ENCODE results near the gene VGLL2.
"Not testable (repeated sequence)": the region's sequence is repeated elsewhere in the genome, so short reads cannot be mapped to it uniquely, and the experiment has no call there.

Gene VGLL2

GRCh38 chr6:117265410-117266256 lies at the start of gene VGLL2:
VGLL2 (plus strand) TSS chr6:117265558; CDS start chr6:117265764, 206 bp downstream.
- DNase-seq (ENCODE audit: low read depth, low spot score), result no peak
- H3K27ac ChIP-seq, result no peak within 1 kb of the TSS

DNA sequence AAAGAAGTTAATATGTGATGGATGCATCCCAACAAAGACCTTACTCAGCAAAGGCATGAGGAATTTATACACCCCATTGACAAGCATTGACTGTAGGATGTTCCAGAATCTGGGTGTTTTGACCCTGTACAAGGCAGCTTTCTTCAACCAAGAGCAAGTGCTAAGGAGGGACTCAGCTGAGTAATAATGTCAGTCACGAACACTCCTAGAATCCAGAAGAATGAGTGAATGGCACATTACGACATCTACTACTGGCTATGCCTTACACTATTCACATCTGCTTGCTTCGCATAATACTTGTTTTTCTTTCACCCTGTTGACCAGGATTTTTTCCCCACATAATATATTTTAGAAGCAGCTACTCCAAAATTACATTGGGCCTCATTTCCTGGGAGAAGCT lies 42.5 kb upstream of the VGLL2 start:
- H3K27ac ChIP-seq, result no peak overlapping the region
- no peak for DNase-seq (ENCODE audit: low read depth, low spot score)

DNA sequence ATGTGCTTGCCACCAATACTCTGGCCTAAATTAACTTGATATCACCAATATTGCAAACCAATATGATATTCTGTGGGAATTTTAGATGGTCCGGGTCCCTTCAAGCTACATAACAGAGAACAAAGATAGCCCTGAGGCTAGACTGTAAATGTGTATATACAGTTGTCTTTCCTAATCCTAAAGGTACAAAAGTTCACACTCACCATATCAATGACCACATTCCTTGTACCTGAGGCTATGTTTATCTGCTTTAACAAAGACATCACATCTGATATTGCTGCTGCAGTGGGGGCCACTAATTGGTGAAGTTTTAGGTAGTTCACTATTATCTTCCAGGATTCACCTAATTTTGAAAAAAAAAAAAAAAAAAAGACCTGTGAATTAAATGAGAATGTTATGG lies 38.6 kb upstream of the VGLL2 start:
- DNase-seq (ENCODE audit: low read depth, low spot score), result no peak
- H3K27ac ChIP-seq, result no peak overlapping the region

- DNase-seq (ENCODE audit: low read depth, low spot score), result no peak
- no peak overlapping the region for H3K27ac ChIP-seq
These were observed 38.0 kb upstream of the VGLL2 start for GRCh38 chr6:117227245-117227962.

GRCh38 chr6:117228202-117228601 lies 37.2 kb upstream of the VGLL2 start:
- H3K27ac ChIP-seq, result no peak overlapping the region
- DNase-seq (ENCODE audit: low read depth, low spot score), result no peak

- DNase-seq (ENCODE audit: low read depth, low spot score), result no peak
- H3K27ac ChIP-seq, result no peak overlapping the region
These were observed 35.5 kb upstream of the VGLL2 start for GRCh38 chr6:117229870-117230269.

DNA sequence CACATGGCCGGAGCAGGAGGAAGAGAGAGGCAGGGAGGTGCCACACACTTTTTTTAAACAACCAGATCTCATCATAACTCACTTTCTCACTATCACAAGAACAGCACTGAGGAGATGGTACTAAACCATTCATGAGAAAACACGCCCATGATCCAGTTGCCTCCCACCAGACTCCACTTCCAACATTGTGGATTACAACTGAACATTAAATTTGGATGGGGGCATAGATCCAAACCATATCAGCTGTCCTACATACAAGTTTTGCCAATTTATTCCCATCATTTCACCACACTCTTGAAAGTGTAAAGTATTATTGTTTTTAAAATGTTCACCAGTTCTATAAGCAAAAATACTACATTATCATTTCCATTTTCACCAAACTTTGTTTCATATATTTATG lies 33.9 kb upstream of the VGLL2 start:
- no peak for DNase-seq (ENCODE audit: low read depth, low spot score)
- no peak overlapping the region for H3K27ac ChIP-seq

GRCh38 chr6:117232196-117232595 lies 33.2 kb upstream of the VGLL2 start:
- H3K27ac ChIP-seq, result no peak overlapping the region
- no peak for DNase-seq (ENCODE audit: low read depth, low spot score)

DNA sequence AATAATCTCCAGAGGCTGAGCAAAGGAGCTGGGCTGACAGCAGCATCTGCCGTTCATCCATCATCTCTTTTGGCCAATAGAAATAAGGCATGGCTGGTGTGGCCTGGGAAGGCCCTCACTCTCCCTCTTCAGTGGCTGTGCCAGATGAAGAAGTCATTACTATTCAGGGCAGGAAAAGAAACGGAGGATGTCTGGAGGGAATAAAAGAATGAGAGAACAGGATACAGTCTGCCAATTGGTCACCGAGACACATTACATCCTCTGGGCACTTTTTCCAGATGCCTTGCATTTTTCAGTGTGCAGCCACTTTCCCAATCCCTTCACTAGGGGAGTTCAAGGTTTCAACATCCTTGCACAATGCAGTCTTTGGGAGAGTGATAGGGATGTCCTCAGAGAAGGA lies 32.2 kb upstream of the VGLL2 start:
- DNase-seq (ENCODE audit: low read depth, low spot score), result no peak
- H3K27ac ChIP-seq, result no peak overlapping the region

GRCh38 chr6:117237561-117237960 lies 27.8 kb upstream of the VGLL2 start:
- no peak for DNase-seq (ENCODE audit: low read depth, low spot score)
- H3K27ac ChIP-seq, result no peak overlapping the region

DNA sequence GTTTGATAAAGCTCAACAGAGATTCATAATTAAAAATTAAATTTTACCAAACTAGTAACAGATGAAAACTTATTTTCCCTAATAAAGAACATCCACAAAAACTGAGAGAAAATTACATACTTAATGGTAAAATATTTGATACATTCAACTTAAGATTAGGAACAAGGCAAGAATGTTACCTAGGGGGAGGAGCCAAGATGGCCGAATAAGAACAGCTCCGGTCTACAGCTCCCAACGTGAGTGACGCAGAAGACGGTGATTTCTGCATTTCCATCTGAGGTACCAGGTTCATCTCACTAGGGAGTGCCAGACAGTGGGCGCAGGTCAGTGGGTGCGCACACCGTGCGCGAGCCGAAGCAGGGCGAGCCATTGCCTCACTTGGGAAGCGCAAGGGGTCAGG lies 20.8 kb upstream of the VGLL2 start:
- H3K27ac ChIP-seq; DNase-seq (ENCODE audit: low read depth, low spot score): not testable (repeated sequence)

- not testable (repeated sequence) for DNase-seq (ENCODE audit: low read depth, low spot score); H3K27ac ChIP-seq
These were observed 20.4 kb upstream of the VGLL2 start for GRCh38 chr6:117244979-117245378.

GRCh38 chr6:117253785-117254184 lies 11.6 kb upstream of the VGLL2 start:
- no peak for DNase-seq (ENCODE audit: low read depth, low spot score)
- H3K27ac ChIP-seq, result no peak overlapping the region

GRCh38 chr6:117262799-117263198 lies 2.6 kb upstream of the VGLL2 start:
- DNase-seq (ENCODE audit: low read depth, low spot score), result no peak
- H3K27ac ChIP-seq, result no peak overlapping the region

- no peak for DNase-seq (ENCODE audit: low read depth, low spot score)
- no peak overlapping the region for H3K27ac ChIP-seq
These were observed 1.9 kb upstream of the VGLL2 start for GRCh38 chr6:117263353-117263927.

DNA sequence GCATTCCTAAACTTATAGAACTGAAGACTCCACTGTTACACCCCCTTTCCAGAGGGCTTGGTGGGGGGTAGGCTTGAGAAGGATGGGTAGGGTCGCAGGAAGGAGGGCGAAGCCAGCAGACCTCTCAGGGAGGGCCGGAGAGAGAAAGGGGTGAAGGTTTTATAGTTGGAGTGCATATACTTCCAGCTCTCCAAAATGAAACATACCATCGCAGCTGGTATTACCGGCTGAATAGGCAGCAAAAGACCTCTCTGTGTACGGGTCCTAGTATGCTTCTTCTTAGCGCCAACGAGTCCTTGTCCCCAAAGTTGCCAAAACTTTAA lies 1.0 kb upstream of the VGLL2 start:
- H3K27ac ChIP-seq, result no peak overlapping the region
- no peak for DNase-seq (ENCODE audit: low read depth, low spot score)

DNA sequence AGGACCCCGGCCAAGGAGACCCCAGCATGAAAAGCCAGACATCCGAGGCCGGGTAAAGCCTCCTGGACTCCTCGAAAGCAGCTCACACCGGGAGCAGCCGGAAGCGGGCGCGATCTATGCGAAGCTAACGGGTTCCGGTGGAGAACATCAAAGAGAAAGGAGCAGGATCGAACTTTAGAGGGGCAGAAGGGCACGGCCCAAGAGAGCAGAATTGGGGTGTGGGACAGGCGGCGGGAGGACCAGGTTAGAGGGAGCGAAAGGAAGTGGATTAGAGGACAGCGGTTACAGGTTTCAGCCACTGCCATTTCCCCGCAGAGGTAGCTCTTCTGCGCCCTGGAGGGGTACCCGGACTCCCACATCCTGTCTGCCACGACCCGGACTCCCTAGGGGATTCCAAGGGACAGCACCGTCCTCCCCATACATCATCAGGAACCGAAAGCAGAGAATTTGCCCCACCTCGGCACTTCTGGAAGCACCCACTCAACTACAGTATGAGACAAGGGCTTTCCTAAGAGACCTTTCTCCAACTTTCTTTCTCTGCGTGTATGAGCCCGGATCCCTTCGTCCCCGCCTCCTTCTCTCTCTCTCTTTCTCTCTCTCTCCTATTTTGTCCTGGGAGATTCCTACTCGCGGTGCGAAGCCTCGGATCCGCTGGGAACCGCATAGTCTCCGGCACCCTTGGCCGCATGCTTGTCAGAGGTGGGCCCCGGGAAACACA lies 507 bp upstream of the VGLL2 start:
- no peak overlapping the region for H3K27ac ChIP-seq
- no peak for DNase-seq (ENCODE audit: low read depth, low spot score)

DNA sequence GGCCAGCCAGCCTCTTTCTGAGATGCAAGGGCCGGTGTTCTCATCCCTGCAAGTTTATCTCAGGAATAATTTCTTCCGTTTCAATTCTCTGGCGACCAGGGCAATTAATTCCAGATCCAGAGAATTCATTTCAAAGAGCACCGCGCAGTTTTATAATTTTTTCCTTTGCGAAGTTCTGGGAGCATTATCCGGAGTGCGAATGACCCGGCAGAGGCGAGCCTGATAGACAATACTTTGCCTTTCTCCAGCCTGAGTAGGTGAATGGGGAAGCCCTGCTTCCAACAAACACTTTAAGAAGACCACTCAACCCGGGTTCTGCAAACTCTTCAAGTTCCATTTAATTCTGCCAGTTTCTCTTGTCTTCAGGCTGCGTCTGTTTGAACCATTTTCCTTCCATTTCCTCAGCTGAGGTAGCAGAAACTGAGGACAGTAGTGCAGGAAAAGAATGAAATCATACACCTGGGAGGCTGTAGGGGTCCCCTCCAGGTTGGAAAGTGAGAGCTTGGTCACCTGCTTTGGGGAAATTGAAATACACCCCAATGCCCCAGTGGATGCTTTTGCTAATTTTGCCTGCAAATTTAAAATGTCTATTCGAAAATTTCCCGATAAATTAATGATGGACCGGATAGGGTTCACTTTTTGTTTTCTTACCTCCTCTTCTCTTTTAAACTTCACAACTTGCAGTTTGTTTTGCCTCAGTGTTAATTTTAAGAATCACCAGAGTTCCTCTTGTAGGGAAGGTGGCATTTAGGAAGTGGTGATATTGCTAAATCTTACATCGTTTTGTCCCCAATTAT lies 1.1 kb downstream of the VGLL2 start:
- DNase-seq (ENCODE audit: low read depth, low spot score), result no peak
- H3K27ac ChIP-seq, result no peak overlapping the region

- no peak overlapping the region for H3K27ac ChIP-seq
- no peak for DNase-seq (ENCODE audit: low read depth, low spot score)
These were observed 1.6 kb downstream of the VGLL2 start for GRCh38 chr6:117267054-117267347.
